Measurements from ENCODE around the gene CTNNBL1.

DNA sequence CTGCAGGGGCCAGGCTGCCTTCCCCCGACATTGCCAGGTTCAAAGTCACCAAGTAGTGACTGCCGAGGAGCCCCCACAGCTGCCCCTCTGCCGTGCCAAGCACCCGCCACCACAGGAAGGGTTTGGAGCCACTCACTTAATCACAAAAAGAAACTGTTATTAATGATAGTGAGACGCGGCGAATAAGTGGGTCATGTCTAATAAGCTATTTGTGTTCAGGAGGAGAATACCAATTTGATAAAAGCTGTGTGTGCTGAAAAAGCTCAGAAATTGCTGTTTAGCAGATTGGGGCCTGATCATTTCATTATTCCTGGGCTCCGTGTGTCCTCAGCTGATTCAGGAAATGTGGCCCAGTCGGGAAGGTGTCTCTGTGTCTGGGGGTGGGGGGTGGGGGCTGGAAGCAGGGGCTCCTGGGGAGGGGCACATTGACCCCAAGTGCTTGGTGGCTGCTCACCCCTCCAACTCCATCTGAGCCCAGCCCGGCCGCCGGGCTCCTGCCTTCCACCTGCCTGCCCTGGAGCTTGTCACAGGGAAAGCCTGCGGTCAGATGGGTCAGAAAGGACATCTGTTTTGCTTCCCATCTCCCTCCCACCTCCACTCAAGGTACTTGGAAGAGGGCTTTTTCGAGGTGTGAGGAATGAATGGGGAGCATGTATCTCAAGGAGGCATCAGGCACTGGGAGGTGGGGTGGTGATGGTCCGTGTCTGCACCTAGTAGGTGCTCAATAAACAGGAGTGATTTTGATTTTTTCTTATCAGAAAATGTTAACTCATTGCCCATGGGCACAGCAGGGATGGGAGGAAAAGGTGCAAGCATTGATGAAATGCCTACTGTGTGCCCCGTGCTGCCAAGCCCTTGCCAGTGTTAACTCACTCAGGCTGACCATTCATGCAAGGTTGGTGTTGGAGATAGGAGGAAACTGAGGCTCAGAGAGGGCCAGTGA is 212.1 kb downstream of the CTNNBL1 start:
- TF ChIP-seq, protein P1, sequence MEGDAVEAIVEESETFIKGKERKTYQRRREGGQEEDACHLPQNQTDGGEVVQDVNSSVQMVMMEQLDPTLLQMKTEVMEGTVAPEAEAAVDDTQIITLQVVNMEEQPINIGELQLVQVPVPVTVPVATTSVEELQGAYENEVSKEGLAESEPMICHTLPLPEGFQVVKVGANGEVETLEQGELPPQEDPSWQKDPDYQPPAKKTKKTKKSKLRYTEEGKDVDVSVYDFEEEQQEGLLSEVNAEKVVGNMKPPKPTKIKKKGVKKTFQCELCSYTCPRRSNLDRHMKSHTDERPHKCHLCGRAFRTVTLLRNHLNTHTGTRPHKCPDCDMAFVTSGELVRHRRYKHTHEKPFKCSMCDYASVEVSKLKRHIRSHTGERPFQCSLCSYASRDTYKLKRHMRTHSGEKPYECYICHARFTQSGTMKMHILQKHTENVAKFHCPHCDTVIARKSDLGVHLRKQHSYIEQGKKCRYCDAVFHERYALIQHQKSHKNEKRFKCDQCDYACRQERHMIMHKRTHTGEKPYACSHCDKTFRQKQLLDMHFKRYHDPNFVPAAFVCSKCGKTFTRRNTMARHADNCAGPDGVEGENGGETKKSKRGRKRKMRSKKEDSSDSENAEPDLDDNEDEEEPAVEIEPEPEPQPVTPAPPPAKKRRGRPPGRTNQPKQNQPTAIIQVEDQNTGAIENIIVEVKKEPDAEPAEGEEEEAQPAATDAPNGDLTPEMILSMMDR (IDR thresholded peaks at IDR 0.05), result no peak
- TF ChIP-seq POLR2AphosphoS5 (IDR thresholded peaks at IDR 0.05) (no peak), EP300 (IDR thresholded peaks at IDR 0.05) (no peak)

Data from stomach (tissue), 4 donors.